BE2C (cell line): ENCODE measurements around the gene TCFL5.
"Not testable (repeated sequence)": the region's sequence is repeated elsewhere in the genome, so short reads cannot be mapped to it uniquely, and the experiment has no call there.

ENCODE experiments used
- DNase-seq: peaks from one replicate; pipeline ENCODE4 v3.0.0-alpha.2; 2020
- H3K27me3 ChIP-seq: fragments of 250-450 bp; sonication (Bioruptor Pico); 2 replicates; pipeline ENCODE4 v1.5.1; 2020; ENCODE audit warnings: mild to moderate bottlenecking
- H3K36me3 ChIP-seq: fragments of 250-450 bp; sonication (Bioruptor Pico); 2 replicates; pipeline ENCODE4 v1.5.1; 2020; ENCODE audit warnings: mild to moderate bottlenecking
- H3K4me1 ChIP-seq: fragments of 250-450 bp; sonication (Bioruptor Pico); 2 replicates; pipeline ENCODE4 v1.5.1; 2020
- H3K4me3 ChIP-seq: 2 replicates; pipeline ENCODE4 v1.5.1; 2011; ENCODE audit warnings: low read depth, low read length
- H3K9me3 ChIP-seq: fragments of 250-450 bp; sonication (Bioruptor Pico); 2 replicates; pipeline ENCODE4 v1.5.1; 2020
- TF ChIP-seq, protein P1 (sequence below): IDR thresholded peaks from 2 replicates; pipeline ENCODE4 v1.5.1; 2012; ENCODE audit warnings: mild to moderate bottlenecking, low read depth, low read length

Gene TCFL5

GRCh38 chr20:62874964-62875344 lies 13.3 kb upstream of the TCFL5 start:
- H3K4me3 ChIP-seq, result peak overlapping the region; percentile 48
- peaks cover 4% of the 10 kb centered on the region for H3K36me3 ChIP-seq
- peaks cover 32% of the 10 kb centered on the region for H3K4me1 ChIP-seq
- H3K27me3 ChIP-seq, result no peaks in the 10 kb centered on the region
- TF ChIP-seq, protein P1, sequence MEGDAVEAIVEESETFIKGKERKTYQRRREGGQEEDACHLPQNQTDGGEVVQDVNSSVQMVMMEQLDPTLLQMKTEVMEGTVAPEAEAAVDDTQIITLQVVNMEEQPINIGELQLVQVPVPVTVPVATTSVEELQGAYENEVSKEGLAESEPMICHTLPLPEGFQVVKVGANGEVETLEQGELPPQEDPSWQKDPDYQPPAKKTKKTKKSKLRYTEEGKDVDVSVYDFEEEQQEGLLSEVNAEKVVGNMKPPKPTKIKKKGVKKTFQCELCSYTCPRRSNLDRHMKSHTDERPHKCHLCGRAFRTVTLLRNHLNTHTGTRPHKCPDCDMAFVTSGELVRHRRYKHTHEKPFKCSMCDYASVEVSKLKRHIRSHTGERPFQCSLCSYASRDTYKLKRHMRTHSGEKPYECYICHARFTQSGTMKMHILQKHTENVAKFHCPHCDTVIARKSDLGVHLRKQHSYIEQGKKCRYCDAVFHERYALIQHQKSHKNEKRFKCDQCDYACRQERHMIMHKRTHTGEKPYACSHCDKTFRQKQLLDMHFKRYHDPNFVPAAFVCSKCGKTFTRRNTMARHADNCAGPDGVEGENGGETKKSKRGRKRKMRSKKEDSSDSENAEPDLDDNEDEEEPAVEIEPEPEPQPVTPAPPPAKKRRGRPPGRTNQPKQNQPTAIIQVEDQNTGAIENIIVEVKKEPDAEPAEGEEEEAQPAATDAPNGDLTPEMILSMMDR, result no peak
- no peak for DNase-seq
- no peaks in the 10 kb centered on the region for H3K9me3 ChIP-seq

DNA sequence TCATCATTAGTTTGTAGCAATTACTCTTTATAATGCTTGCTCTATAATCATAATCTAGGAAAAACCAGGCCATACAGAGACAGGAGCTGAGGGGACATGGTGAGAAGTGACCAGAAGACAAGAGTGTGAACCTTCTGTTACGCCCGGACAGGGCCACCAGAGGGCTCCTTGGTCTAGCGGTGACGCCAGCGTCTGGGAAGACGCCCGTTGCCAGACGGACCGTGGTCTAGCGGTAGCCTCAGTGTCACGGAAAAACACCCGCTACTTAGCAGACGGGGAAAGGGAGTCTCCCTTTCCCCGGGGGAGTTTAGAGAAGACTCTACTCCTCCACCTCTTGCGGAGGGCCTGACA lies 12.0 kb upstream of the TCFL5 start:
- DNase-seq, result peak; percentile 78
- Histone ChIP-seq H3K4me3 (peak overlapping the region; percentile 28), H3K4me1 (peaks cover 32% of the 10 kb centered on the region)
- not testable (repeated sequence) for H3K9me3 ChIP-seq, H3K36me3 ChIP-seq, H3K27me3 ChIP-seq
- TF ChIP-seq, protein P1, result peak; percentile 53

- Histone ChIP-seq H3K9me3 (no peaks in the 10 kb centered on the region), H3K4me1 (peaks cover 32% of the 10 kb centered on the region), H3K4me3 (no peak overlapping the region), H3K27me3 (no peaks in the 10 kb centered on the region), H3K36me3 (no peaks in the 10 kb centered on the region; the same call in 1 of the 2 replicates)
- no peak for DNase-seq
- TF ChIP-seq, protein P1, result no peak
Measured at GRCh38 chr20:62873280-62873679, 11.7 kb upstream of the TCFL5 start.

- H3K9me3 ChIP-seq, result no peaks in the 10 kb centered on the region
- H3K4me1 ChIP-seq, result peaks cover 32% of the 10 kb centered on the region
- DNase-seq, result no peak
- TF ChIP-seq, protein P1, result no peak
- H3K36me3 ChIP-seq, result no peaks in the 10 kb centered on the region; the same call in 1 of the 2 replicates
- H3K4me3 ChIP-seq, result no peak overlapping the region
- H3K27me3 ChIP-seq, result no peaks in the 10 kb centered on the region
Measured at GRCh38 chr20:62872862-62873261, 11.2 kb upstream of the TCFL5 start.

DNA sequence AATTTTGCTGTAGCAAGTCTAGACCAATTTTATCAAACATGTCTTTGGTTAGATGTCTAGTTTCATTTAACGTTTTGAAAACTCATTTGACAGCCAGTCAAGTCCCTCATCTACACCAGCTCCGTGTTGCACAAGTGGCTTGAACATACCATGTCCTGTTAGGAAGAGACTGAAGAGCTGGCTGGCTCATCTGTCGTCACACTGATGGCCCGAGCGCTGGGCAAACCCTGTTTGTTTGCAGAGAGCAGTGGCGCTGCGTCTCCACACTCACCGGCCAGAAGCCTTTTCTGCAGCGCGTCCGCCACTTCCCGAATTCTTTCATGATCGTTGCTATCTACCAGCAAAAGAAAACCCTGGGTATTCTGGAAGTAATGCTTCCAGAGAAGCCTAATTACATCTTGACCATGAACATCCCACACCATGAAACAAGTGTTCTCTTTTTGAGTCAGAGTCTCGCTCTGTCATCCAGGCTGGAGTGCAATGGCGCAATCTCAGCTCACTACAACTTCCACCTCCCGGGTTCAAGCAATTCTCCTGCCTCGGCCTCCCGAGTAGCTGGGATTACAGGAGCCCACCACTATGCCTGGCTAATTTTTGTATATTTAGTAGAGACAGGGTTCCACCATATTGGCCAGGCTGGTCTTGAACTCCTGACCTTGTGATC lies 10.7 kb upstream of the TCFL5 start:
- H3K27me3 ChIP-seq, result no peaks in the 10 kb centered on the region
- H3K9me3 ChIP-seq, result no peaks in the 10 kb centered on the region
- DNase-seq, result no peak
- no peak overlapping the region for H3K4me3 ChIP-seq
- peaks cover 31% of the 10 kb centered on the region for H3K4me1 ChIP-seq
- no peaks in the 10 kb centered on the region; the same call in 1 of the 2 replicates for H3K36me3 ChIP-seq
- TF ChIP-seq, protein P1, result no peak

DNA sequence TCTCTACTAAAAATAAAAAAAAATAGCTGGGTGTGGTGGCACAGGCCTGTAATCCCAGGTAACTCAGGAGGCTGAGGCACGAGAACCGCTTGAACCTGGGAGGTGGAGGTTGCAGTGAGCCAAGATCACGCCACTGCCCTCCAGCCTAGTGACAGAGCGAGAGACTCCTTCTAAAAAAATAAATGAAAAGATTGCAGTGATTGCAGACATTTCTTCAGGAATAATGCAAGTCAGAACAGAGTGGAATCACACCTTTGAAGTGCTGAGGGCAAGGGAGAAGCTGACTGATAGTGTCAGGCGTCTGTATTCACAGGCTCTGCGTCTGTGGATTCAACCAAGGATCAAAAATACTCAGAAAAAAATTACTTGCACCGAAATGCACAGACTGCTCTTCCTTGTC lies 2.6 kb upstream of the TCFL5 start:
- H3K9me3 ChIP-seq, result no peaks in the 10 kb centered on the region
- TF ChIP-seq, protein P1, result no peak
- no peaks in the 10 kb centered on the region for H3K27me3 ChIP-seq
- H3K4me3 ChIP-seq, result no peak overlapping the region
- peaks cover 5% of the 10 kb centered on the region for H3K36me3 ChIP-seq
- no peak for DNase-seq
- H3K4me1 ChIP-seq, result peaks cover 10% of the 10 kb centered on the region
